Activated CD8-positive, alpha-beta memory T cell treated with anti-CD3 and anti-CD28 coated beads, Interleukin-2, amount 50 U/mL, for 24 hours (primary cell): ENCODE data around the gene EPB41L4A.

ENCODE experiments used
- DNase-seq: peaks from one replicate; pipeline ENCODE4 v3.0.0-alpha.2; 2020; ENCODE audit errors: extremely low read depth

EPB41L4A gene

DNA sequence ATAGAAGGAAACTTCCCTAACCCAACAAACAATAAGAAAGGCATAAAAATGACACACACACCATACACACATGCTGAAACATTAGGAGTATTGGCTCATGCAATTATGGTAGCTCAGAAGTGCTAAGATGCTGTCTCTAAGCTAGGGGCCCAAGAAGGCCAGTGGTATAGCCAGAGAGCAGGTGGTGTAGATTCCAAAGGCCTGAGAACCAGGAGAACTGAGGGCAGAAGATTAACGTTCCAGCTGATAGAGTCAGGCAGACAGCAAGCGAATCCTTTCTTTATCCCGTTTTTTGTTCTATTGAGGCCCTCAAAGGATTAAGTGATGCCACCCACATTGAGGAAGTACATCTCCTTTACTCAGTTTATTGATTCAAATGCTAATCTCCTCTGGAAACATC lies 262.9 kb downstream of the EPB41L4A start:
- DNase-seq, result no peak

DNA sequence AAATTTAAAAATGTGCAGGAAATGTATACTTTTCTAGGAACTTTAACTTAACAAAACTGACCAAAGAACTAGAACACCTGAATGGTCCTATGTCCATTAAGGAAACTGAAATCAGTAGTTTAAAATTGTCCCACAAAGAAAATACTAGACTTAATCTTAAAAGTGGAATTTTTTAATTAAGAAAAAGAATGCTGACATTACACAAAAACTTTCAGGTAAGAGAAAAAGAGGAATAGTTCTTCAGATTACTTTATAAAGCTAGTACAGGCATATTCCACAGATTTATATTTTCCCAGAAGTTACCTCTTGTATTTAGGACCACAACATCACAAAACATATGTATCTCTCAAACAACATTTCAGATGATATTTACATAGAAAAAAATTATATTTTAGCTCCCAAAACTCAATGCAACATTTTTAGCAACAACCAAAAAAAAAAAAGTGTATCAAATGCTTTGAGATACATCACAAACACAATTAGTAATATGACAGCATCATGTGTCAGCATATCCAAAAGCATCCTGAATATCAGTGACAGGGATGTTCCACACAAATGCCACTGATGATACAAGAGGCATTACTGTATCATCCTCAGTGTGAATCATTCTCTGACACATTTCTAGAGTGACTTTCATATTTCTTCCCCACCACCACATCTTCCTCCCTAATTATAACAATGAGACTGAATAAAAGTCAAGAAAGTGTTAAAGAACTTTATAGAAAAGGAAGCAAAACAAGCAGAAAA lies 264.0 kb downstream of the EPB41L4A start:
- no peak for DNase-seq

DNA sequence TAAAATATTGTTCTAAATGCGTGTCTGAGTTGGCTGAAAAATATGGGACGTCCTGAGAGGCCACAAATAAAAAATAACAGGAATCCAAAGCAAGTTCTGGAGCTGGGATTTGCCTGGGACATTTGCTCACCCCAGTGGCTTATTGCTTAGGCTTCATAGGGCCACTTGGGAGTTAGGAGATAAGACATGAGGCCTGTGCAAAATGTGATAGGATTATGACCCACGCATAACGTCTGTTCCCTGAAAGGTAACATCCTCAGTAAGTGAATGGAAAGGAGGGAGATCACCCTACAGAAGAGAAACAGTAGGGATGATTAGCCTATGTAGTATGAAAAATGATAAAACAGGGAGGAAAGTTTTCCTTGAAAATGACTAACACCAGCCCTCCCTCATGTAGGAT lies 269.4 kb downstream of the EPB41L4A start:
- no peak for DNase-seq

DNA sequence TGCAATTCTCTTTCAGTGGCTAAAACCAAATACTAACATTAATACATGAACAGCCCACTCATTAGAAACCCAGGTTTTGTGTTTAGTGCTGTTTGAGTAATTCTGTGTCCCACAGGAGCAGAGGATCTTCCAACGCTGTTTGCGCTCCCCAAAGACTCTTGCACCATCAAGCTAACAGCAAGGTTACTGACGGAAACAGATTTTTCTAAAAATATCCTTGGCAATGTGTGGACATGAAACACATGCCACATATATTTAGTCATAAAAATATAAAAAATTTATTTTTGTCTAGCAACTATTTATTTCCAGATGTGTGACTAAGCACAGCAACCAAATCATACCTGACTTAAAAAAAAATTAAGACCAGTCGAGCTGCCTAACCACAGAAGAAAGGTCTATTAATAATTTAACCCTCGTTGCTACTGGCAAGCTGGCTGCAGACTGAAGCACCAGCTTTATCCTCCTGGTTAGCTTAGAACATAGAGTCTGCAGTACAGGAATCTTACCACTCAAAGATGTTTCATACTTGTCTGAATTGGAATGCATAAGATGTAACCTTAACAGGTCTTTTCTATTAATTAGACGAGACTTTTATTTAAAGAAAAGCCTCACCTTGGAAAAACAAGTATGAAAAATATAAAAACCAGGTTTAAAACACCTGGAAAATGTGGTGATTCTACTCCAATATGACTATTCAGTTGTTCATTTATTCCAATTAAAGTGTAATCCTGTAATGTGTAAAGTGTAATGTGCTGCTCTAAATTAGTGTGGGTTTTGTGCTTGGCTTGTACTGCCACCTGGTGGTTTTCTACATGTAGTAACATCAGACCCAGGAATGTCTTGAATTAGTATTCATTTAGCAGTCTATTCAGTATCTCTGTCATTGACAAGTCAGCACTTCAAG lies 272.5 kb downstream of the EPB41L4A start:
- DNase-seq, result no peak

DNA sequence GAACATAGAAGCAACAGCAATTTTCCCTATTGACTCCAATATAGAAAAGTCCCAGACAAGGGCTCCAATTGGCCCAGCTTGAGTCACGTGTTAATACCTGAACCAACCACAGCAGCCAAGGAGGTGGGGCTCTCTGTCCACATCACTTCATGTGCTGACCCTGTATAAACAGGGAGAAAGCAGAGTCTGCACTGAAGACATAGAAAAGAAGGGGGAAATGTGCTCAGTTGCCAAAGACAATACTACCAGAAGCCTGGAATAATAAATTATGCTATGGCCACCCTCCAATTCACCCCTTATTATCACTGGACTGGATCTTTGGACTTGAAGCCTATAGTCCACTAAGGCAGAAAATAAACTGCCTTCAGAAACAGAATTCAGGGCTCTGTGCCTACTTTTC lies 275.4 kb downstream of the EPB41L4A start:
- no peak for DNase-seq

DNA sequence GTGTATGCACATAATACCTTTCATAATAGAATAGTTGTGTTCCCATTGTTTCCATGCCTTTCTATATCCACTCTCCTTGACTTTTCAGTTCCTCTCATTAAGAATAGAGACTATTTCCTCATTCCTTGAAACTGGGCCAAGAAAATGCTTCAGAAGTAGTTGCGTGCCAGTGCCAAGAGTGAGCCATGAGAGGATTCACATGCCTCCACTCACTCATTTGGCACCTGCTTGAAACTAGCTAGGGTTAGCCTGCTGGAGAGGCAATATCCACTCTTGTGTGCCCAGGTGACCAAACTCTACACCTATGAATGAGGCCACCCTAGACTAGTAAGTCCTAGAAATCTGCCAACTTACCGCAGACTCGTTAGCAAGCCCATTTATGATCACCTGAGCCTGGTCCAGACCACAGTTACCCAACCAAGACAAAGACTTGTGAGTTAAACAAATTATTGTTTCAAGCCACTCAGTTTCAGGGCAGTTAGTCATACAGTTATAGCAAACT lies 276.3 kb downstream of the EPB41L4A start:
- DNase-seq, result no peak

DNA sequence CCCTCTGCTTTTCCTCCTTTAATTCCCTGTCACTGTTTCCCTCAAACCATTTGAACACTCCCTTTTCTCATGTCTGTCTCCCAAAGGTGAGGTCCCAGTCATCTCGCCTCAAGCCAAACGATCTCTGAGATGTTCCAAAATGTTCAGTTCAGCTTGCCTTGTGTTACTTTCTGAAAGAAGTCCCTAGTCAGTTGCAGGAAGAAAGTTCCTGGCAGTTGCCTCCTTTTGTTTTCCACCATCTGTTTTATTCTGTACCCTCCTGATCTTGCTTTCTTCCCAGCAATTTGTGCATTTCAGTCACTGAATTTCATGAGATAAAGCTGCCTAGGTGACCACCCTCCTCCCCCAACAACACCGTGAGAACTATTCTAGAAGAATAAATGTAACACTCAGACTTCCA lies 277.5 kb downstream of the EPB41L4A start:
- no peak for DNase-seq

DNA sequence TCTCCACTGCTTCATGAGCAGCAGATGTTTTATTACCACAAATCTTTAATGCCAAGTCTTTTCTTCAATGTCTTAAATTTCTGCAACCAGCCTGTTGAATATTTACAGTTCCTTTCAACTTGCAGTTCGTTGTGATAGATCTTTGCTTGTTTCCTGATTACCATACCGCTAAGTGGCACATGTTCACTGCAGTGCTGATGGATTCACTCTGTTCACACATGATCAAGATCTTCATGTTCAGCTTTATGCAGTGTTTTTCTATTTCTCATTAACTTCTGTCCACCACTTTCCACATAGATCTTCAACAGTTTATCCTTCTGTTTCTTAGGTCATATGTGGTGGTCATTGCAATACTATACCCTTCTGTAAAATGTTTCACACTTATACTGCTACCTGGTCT lies 280.6 kb downstream of the EPB41L4A start:
- no peak for DNase-seq

DNA sequence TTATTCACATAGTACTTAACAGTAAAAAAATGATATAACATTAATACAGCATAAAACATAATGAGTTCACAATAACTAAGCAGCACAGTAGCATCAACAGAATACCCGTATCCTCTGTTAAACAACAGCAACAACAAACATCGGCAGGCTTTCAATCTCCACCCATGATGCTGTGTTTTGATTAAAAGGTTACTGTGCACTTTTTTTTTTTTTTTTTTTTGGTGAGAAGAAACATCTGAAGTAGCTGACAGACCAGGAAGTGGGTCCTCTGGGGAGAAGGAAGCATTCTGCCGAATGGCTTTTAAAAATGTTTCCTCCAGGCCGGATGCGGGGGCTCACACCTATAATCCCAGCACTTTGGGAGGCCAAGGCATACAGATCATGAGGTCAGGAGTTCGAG lies 282.3 kb downstream of the EPB41L4A start:
- no peak for DNase-seq

DNA sequence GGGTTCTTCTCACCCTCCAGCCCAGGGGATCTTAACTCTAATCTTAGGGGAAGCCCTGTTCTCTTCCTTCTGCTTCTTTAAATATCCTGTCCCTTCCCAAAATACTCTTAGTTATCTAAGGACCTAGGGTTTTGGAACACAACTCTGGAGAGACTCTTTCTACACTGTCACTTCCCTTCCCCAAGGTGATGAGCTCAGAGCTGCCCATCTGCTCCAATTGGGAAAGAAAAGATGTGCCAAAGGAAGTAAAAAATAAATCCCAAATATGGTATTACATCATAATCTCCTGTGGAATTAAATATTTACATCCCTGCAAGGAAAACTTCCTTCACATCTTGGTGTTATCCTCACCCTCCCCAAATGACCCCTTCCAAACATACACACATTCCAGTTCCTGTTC lies 291.2 kb downstream of the EPB41L4A start:
- DNase-seq, result no peak

DNA sequence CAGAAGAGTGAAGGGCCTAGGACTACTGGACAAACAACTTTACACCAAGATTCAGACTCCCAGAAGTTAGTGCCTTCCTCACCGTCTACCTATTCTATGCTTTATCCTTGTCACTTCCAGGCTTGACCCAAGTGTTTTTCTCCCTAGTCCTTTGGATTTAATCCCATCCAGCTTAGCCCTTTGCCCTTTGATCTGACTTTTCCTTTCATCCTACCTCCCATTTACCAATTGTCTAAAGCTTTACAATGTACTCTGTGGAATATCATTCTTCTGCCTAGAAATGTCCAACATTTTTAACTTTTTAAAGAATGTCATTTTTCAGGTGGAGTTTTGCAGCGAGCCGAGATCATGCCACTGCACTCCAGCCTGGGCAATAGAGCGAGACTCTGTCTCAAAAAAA lies 292.1 kb downstream of the EPB41L4A start:
- DNase-seq, result no peak

DNA sequence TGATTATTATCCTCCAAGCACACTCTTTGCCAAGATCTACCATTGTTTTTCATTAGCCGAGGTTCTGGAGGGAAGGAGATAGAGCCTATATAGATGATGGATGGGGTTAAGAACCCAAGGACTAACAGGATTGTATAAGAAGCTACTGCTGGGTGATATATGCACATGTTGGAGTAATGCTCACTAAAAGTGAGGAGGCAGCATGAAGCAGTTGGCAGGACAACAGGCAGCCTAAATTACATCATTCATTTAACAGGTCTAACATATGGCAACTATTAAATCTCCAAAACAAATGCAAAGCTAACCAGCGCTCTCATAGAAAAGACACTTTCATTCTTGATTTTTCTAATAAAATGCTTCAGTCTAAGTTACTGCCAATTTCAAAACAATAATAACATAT lies 293.2 kb downstream of the EPB41L4A start:
- no peak for DNase-seq

DNA sequence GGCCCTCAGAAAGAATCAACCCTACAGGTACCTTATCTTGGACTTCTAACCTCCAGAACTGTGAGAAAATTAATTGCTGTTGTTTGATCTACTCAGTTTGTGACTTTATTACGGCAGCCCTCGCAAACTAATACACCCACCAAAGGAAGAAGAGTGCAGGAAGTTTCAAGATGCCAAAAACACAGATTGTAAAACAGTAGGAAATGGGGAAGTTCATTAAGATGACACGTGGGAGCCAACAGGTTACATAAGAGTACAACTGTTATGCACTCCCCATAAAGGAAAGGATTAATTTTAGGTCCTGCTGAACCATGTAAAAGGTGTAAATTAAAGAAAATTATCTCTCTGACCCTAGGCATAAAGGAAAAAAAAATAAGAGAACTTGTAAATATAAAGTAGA lies 294.3 kb downstream of the EPB41L4A start:
- DNase-seq, result no peak

DNA sequence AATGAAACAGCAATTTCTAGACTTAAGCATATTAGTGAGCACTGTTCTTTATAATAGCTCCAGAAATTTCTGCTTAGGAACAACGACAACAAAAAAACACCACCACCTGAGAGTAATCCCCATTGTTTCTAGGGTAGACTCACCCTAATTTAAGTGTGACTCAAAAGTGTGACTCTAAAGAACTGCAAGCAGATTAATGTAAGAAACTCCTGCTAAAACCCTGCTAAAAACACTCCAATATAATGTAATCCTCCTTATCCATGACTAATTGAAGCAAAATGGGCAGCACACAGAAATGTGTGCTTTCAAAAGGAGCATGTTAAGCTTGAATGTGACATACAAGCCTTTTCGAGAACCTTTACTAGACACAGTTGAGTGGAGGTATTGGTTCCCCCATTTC lies 296.0 kb downstream of the EPB41L4A start:
- DNase-seq, result no peak

DNA sequence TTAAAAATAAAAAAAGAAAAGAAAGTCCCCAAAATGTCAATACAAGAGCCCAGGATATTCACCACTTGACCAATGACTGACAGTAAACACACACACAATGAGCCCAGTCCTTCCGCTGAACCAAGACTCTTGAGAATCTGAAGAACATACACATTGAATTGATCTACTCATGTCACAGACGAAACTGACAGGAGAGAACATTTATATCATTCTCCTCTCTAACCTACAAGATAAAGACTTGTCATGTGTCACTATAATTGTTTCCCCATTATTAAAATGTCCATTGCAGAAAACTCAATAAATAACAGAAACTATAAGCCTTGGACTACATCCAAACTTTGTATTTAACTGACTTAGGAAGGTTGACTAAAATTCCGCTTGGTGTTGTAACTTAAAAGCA lies 296.7 kb downstream of the EPB41L4A start:
- no peak for DNase-seq

DNA sequence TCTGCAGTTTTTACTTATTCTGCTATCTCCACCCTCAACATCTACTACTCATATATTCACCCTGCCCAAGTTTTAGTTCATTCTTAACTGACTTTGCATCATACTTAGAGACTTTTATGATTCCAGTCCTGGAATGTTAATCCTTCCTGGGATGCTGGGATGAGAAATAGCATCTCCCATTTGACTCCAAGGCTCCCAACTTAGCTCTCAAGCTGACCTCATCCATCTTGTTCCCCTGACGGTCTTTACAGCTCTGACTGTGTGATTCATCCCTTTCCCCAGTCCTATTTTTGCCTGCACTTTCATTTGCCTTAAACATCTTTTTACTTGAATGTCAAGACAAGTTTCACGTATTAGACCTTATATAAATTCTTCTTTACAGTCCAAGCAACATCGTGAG lies 297.8 kb downstream of the EPB41L4A start:
- no peak for DNase-seq

DNA sequence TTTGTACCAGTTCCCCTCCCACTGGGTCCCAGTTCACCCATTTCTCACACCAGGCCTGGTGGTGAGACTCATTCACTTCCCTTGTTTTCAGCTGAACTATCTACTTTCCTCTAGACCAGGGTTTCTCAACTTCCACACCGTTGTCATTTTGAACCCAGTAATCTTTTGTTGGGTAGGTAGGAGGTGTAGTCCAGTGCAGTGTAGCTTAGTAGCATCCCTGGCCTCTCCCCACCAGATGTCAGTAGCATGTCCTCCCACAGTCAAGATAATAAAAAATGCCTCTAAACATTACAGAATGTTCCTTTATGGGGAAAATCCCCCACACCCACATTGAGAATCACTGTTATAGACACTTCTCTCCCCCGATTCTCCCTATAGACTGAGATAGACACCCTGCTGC lies 299.1 kb downstream of the EPB41L4A start:
- no peak for DNase-seq

DNA sequence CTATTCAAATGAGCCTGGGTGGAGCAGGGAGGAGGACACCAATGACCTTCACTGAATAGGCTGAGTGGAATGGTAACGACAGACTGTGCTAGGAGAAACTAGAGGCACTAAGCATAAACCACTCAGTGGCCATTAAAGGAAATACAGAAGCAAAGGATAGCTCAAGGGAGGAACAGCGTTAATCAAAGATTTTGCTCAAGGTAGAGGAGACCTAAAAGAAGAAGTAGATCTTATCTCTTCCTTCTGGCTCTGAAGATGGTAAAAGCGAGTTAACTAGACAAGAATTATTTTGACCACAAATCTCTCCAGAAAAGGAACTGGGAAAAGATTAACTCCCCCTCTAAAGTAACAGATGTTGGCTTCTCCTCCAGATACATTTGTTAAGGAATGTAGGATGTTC lies 299.6 kb downstream of the EPB41L4A start:
- DNase-seq, result no peak

DNA sequence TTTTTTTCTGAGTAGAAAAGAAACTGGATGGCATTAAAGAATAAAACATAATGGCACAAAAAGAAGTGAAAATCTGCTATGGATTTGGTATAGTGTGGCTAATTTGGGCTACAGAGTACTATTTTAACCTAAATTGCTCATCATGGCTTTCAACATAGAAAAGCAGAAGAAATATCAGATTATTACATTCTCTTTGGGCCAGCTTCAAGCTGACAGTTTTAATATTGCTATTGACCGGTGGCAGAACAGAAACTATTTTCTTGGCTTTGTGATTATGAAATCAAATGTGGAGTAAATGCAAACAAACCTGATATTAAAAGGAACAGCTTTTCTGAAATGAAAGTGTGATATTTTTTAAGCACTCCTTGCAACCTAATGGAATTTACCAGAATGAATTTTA lies 301.5 kb downstream of the EPB41L4A start:
- no peak for DNase-seq

DNA sequence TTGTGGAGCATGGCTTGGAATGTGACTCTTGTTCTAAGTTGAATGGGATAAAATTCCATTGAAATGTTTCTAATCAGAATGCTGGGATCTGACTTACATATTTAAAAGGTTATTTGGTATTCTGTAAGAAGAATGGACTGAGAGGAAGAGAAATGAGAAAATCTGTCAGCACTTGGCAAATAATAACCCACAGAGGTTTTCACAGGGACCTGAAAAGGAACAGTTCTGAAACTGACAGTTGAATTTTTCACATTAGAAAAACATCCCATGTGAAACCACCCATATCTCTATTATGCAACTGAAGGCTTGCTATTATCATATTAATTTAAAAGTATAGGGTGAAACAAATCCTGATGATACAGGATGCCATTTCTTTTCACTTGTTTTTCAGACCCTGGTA lies 302.7 kb downstream of the EPB41L4A start:
- DNase-seq, result no peak

DNA sequence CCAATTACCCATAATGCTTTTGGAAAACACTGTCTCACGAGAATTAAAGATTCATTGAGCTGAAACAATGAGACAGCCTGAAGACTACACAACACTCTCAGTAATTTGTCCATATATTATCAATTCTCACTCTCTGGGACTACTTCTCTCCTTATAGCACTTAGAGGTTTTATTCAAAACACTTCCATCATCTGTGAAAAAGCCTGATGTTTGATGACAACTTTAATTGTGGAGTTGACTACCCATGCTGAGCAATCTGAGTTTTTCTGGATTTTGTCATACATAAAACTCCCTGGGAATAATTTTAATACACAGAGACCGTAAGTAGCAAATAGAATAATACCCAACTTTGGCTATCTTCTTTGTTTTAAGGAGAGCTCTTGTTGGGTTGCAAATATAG lies 305.5 kb downstream of the EPB41L4A start:
- DNase-seq, result no peak
